ENCODE results near the gene GRIN1.

The GRIN1 gene

GRCh38 chr9:137138722-137139467 is at the start of gene GRIN1:
TSS of gene GRIN1 (plus strand) at chr9:137139154. CDS start at chr9:137139487, 333 bp downstream.
- no peak for DNase-seq (ENCODE audit: low spot score)

GRCh38 chr9:137089232-137089947 is 49.6 kb upstream of the GRIN1 start:
- no peak for DNase-seq (ENCODE audit: low spot score)

- DNase-seq (ENCODE audit: low spot score) = no peak
These were observed 43.1 kb upstream of the GRIN1 start for GRCh38 chr9:137095664-137096517.

- DNase-seq (ENCODE audit: low spot score) = no peak
These were observed 42.0 kb upstream of the GRIN1 start for GRCh38 chr9:137096785-137097546.

GRCh38 chr9:137097761-137098462 is 41.0 kb upstream of the GRIN1 start:
- DNase-seq (ENCODE audit: low spot score) = no peak

- DNase-seq (ENCODE audit: low spot score) = no peak
These were observed 39.7 kb upstream of the GRIN1 start for GRCh38 chr9:137099231-137099630.

- no peak for DNase-seq (ENCODE audit: low spot score)
These were observed 35.6 kb upstream of the GRIN1 start for GRCh38 chr9:137103206-137103999.

- DNase-seq (ENCODE audit: low spot score) = no peak
These were observed 32.9 kb upstream of the GRIN1 start for GRCh38 chr9:137105814-137106661.

GRCh38 chr9:137106662-137107250 is 32.2 kb upstream of the GRIN1 start:
- DNase-seq (ENCODE audit: low spot score) = no peak

- DNase-seq (ENCODE audit: low spot score) = no peak
These were observed 31.5 kb upstream of the GRIN1 start for GRCh38 chr9:137107312-137107921.

- no peak for DNase-seq (ENCODE audit: low spot score)
These were observed 31.0 kb upstream of the GRIN1 start for GRCh38 chr9:137107982-137108381.

- no peak for DNase-seq (ENCODE audit: low spot score)
These were observed 30.2 kb upstream of the GRIN1 start for GRCh38 chr9:137108608-137109249.

- no peak for DNase-seq (ENCODE audit: low spot score)
These were observed 29.5 kb upstream of the GRIN1 start for GRCh38 chr9:137109250-137110146.

GRCh38 chr9:137110147-137110910 is 28.6 kb upstream of the GRIN1 start:
- no peak for DNase-seq (ENCODE audit: low spot score)

- no peak for DNase-seq (ENCODE audit: low spot score)
These were observed 27.8 kb upstream of the GRIN1 start for GRCh38 chr9:137110911-137111787.
